Measurements from ENCODE around the gene ELL. TPM values are rescaled to one million over a fixed set of nuclear protein-coding genes. Genes with fewer than 3 reads are reported as not detected.

The ELL gene
- total RNA-seq, 1 donor from 2014 or later, result 7.6 TPM

- TF ChIP-seq, protein P1, sequence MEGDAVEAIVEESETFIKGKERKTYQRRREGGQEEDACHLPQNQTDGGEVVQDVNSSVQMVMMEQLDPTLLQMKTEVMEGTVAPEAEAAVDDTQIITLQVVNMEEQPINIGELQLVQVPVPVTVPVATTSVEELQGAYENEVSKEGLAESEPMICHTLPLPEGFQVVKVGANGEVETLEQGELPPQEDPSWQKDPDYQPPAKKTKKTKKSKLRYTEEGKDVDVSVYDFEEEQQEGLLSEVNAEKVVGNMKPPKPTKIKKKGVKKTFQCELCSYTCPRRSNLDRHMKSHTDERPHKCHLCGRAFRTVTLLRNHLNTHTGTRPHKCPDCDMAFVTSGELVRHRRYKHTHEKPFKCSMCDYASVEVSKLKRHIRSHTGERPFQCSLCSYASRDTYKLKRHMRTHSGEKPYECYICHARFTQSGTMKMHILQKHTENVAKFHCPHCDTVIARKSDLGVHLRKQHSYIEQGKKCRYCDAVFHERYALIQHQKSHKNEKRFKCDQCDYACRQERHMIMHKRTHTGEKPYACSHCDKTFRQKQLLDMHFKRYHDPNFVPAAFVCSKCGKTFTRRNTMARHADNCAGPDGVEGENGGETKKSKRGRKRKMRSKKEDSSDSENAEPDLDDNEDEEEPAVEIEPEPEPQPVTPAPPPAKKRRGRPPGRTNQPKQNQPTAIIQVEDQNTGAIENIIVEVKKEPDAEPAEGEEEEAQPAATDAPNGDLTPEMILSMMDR (conservative IDR thresholded peaks at IDR 0.05; ENCODE audit: low read depth, low read length), result no peak
- no peak overlapping the region for H3K4me3 ChIP-seq (ENCODE audit: low read depth, low read length)
- no peak for DNase-seq (ENCODE audit: low read depth)
These were observed 68.4 kb downstream of the ELL start for GRCh38 chr19:18453269-18454024.

DNA sequence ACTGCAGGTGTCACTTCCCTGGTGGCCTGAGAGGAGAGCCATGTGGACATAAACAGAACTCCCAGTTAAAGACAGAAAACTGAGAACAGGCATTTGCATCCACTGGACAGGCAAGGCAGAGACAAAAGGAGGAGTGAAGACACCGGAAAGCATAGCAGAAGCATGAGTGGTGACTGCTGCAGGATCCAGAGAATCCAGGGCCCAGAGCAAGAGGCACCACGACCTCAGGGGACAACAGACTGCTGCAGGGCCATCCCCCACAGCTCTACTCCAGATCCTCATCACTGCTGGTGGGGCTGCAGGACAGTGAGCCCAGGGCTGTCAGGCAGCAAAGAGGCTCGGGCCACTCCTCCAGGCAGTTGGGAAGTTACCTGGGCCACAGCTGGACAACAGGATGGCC, 69.5 kb downstream of the ELL start:
- TF ChIP-seq, protein P1 (conservative IDR thresholded peaks at IDR 0.05; ENCODE audit: low read depth, low read length), result no peak
- no peak for DNase-seq (ENCODE audit: low read depth)
- H3K4me3 ChIP-seq (ENCODE audit: low read depth, low read length), result no peak overlapping the region

- TF ChIP-seq, protein P1 (conservative IDR thresholded peaks at IDR 0.05; ENCODE audit: low read depth, low read length), result peak; percentile 90
- DNase-seq (ENCODE audit: low read depth), result no peak
- H3K4me3 ChIP-seq (ENCODE audit: low read depth, low read length), result no peak overlapping the region
These were observed 70.7 kb downstream of the ELL start for GRCh38 chr19:18450931-18451836.

DNA sequence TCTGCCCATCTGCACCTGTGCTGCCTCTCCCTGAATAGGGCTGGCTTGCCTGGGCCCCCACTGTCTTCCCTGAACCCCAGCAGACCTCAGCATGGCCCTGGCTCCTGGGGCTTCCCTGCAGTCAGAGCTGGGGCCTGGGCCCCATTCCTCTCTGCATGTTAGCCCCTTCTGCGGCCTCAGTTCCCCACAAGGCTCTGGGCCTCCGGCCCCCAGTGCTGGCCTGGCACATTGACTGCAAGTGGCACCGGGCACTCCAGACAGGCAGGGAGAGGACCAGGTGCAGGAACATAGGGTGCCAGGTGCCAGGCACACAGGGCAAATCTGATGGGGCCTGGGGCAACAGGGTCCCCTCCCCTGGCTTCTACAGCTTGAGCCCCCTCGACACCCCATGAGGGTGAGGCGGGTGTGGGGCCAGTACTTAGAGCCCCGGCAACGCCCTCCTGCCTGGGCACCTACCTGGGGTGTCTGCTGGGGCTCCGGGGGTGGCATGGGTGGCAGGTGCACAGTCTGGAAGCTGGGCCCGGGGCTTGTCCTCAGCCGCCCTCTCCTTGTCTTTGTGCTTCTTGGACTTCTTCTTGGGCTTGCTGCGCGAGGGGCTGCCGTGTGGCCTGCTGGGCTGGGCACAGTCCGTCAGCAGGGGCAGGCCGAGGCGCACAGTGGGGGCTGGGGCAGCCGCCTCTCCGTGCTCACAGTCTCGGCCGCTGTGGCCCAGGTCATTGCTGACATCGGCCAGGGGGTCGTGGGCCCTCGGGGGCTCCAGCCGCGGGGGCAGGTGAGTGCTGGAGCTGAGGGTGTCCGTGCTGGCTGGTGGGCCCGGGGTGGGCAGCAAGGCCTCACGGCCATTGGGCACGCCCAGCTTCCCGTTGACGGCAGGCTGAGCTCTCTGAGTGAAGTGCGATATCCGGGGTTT, 71.6 kb downstream of the ELL start:
- no peak overlapping the region for H3K4me3 ChIP-seq (ENCODE audit: low read depth, low read length)
- no peak for DNase-seq (ENCODE audit: low read depth)
- TF ChIP-seq, protein P1 (conservative IDR thresholded peaks at IDR 0.05; ENCODE audit: low read depth, low read length), result no peak

DNA sequence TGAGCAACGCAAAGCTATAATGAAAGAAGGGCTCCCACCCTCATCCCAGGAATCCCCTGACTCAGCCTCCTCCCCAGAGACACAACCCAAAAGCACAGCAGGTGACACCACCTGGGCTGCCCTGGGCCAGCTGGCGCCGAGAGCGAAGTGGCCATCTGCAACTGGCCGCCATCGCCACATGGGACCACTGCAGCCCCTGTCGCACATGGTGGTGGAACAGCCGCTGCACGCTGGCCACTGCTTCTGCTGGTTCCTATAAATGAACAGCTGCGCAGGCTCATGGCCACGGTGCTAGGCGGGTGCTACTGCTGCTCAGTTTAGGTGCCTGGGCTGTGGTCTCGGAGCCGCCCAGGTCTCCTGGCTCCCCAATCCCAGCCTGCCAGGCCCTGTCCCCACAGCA, 72.3 kb downstream of the ELL start:
- TF ChIP-seq, protein P1 (conservative IDR thresholded peaks at IDR 0.05; ENCODE audit: low read depth, low read length), result no peak
- no peak for DNase-seq (ENCODE audit: low read depth)
- no peak overlapping the region for H3K4me3 ChIP-seq (ENCODE audit: low read depth, low read length)

GRCh38 chr19:18446811-18447359, 75.0 kb downstream of the ELL start:
- DNase-seq (ENCODE audit: low read depth), result no peak
- TF ChIP-seq, protein P1 (conservative IDR thresholded peaks at IDR 0.05; ENCODE audit: low read depth, low read length), result no peak
- H3K4me3 ChIP-seq (ENCODE audit: low read depth, low read length), result no peak overlapping the region

Measured in epithelial cell of proximal tubule (primary cell).